Ishikawa (cell line): ENCODE data around the gene RPGRIP1.

ENCODE experiments used
- CEBPB ChIP-seq: IDR thresholded peaks from 2 replicates; pipeline ENCODE4 v1.6.1; 2012
- CREB1 ChIP-seq: IDR thresholded peaks from 2 replicates; pipeline ENCODE4 v1.6.1; 2012; ENCODE audit warnings: low read depth
- EGR1 ChIP-seq: IDR thresholded peaks from 2 replicates; pipeline ENCODE4 v1.6.1; 2012
- EP300 ChIP-seq: IDR thresholded peaks from 2 replicates; pipeline ENCODE4 v1.6.1; 2012; ENCODE audit warnings: borderline replicate concordance
- FOXM1 ChIP-seq: IDR thresholded peaks from 2 replicates; pipeline ENCODE4 v1.6.1; 2012; ENCODE audit warnings: low read depth, borderline replicate concordance
- MAX ChIP-seq: IDR thresholded peaks from 2 replicates; pipeline ENCODE4 v1.6.1; 2012
- NFIC ChIP-seq: IDR thresholded peaks from 2 replicates; pipeline ENCODE4 v1.6.1; 2012
- RAD21 ChIP-seq: IDR thresholded peaks from 2 replicates; pipeline ENCODE4 v1.6.1; 2012; ENCODE audit warnings: low read depth
- TAF1 ChIP-seq: IDR thresholded peaks from 2 replicates; pipeline ENCODE4 v1.6.1; 2012; ENCODE audit warnings: low read depth, mild to moderate bottlenecking
- YY1 ChIP-seq: IDR thresholded peaks from 2 replicates; pipeline ENCODE4 v1.6.1; 2012; ENCODE audit warnings: low read depth
- ZBTB7A ChIP-seq: IDR thresholded peaks from 2 replicates; pipeline ENCODE4 v1.6.1; 2012; ENCODE audit warnings: low read depth
- TF ChIP-seq, protein P1 (sequence below): IDR thresholded peaks from 2 replicates; pipeline ENCODE4 v1.6.1; 2012; ENCODE audit warnings: low read depth, mild to moderate bottlenecking
- TF ChIP-seq, protein P2 (sequence below): IDR thresholded peaks from 2 replicates; pipeline ENCODE4 v1.6.1; 2012

GRCh38 chr14:21248739-21249411 lies 31.0 kb upstream of the RPGRIP1 start:
- TF ChIP-seq YY1 (no peak), CEBPB (no peak), CREB1 (no peak), EP300 (no peak), TAF1 (no peak), MAX (no peak), FOXM1 (no peak), EGR1 (no peak), RAD21 (no peak), ZBTB7A (no peak), NFIC (no peak)
- TF ChIP-seq, protein P1, sequence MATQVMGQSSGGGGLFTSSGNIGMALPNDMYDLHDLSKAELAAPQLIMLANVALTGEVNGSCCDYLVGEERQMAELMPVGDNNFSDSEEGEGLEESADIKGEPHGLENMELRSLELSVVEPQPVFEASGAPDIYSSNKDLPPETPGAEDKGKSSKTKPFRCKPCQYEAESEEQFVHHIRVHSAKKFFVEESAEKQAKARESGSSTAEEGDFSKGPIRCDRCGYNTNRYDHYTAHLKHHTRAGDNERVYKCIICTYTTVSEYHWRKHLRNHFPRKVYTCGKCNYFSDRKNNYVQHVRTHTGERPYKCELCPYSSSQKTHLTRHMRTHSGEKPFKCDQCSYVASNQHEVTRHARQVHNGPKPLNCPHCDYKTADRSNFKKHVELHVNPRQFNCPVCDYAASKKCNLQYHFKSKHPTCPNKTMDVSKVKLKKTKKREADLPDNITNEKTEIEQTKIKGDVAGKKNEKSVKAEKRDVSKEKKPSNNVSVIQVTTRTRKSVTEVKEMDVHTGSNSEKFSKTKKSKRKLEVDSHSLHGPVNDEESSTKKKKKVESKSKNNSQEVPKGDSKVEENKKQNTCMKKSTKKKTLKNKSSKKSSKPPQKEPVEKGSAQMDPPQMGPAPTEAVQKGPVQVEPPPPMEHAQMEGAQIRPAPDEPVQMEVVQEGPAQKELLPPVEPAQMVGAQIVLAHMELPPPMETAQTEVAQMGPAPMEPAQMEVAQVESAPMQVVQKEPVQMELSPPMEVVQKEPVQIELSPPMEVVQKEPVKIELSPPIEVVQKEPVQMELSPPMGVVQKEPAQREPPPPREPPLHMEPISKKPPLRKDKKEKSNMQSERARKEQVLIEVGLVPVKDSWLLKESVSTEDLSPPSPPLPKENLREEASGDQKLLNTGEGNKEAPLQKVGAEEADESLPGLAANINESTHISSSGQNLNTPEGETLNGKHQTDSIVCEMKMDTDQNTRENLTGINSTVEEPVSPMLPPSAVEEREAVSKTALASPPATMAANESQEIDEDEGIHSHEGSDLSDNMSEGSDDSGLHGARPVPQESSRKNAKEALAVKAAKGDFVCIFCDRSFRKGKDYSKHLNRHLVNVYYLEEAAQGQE, result no peak
- TF ChIP-seq, protein P2, sequence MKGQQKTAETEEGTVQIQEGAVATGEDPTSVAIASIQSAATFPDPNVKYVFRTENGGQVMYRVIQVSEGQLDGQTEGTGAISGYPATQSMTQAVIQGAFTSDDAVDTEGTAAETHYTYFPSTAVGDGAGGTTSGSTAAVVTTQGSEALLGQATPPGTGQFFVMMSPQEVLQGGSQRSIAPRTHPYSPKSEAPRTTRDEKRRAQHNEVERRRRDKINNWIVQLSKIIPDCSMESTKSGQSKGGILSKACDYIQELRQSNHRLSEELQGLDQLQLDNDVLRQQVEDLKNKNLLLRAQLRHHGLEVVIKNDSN, result no peak
